Measurements from ENCODE around the gene MKLN1.
"Not testable (repeated sequence)": the region's sequence is repeated elsewhere in the genome, so short reads cannot be mapped to it uniquely, and the experiment has no call there.

MKLN1 gene

DNA sequence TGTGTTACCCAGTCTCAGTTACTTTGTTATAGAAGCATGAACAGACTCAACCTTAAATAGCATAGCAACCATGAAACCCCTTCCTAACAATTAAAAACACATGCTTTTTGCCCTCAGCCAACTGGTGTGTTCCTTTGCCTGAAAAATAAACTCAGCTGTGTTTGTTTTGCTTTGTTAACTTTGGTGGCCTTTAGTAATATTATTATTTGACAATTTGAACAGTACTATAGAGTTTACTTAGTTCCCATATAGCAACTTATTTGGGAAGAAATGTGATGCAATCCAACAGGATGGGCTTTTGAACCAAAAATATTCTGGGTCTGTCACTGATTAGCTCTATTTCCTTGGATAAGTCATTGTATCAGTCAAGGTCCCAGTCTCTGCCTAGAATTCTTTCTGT, 22.5 kb upstream of the MKLN1 start:
- peaks cover 18% of the 10 kb centered on the region; the same call in 1 of the 2 replicates for H3K9me3 ChIP-seq (ENCODE audit: insufficient read depth, low read length)
- no peak for TF ChIP-seq EZH2phosphoT487 (conservative IDR thresholded peaks at IDR 0.05; ENCODE audit: low read length)
- TF ChIP-seq CTCF (IDR thresholded peaks at IDR 0.05; ENCODE audit: insufficient read depth, low read length, poor library complexity, severe bottlenecking): no peak

DNA sequence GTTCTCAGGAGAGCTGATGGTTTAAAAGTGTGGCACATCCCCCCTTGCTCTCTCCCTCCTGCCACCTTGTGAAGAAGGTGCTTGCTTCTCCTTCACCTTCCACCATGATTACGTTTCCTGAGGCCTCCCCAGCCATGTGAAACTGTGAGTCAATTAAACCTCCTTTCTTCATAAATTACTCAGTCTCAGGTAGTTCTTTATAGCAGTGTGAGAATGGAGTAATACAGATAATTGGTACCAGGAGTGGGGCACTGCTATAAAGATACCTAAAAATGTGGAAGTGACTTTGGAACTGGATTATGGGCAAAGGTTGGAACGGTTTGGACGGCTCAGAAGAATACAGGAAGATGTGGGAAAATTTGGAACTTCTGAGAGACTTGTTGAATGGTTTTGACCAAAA, 21.6 kb upstream of the MKLN1 start:
- not testable (repeated sequence) for H3F3A ChIP-seq (ENCODE audit: insufficient read depth); H2AFZ ChIP-seq (ENCODE audit: low read depth, low read length, severe bottlenecking); H3K9ac ChIP-seq (ENCODE audit: low read length); H3K9me2 ChIP-seq (replicated peaks; ENCODE audit: insufficient read depth, low read length); H3K36me3 ChIP-seq (ENCODE audit: low read length); H3K4me3 ChIP-seq (ENCODE audit: insufficient read depth, low read length, poor library complexity, severe bottlenecking); H4K20me1 ChIP-seq (ENCODE audit: low read depth, low read length); H3K27me3 ChIP-seq (ENCODE audit: low read length); H3K79me2 ChIP-seq (ENCODE audit: insufficient read depth, low read length); H3K27ac ChIP-seq (ENCODE audit: low read depth, low read length); H3K4me2 ChIP-seq (ENCODE audit: low read depth, low read length, poor library complexity, severe bottlenecking)
- H3K9me3 ChIP-seq (ENCODE audit: insufficient read depth, low read length): peaks cover 27% of the 10 kb centered on the region

More for the DNA sequence above, 22.5 kb upstream of the MKLN1 start:
- Histone ChIP-seq H4K20me1 (ENCODE audit: low read depth, low read length) (no peaks in the 10 kb centered on the region), H3K27me3 (ENCODE audit: low read length) (no peaks in the 10 kb centered on the region), H3K36me3 (ENCODE audit: low read length) (no peaks in the 10 kb centered on the region), H3K79me2 (ENCODE audit: insufficient read depth, low read length) (no peaks in the 10 kb centered on the region), H3K9ac (ENCODE audit: low read length) (no peak overlapping the region), H3K4me3 (ENCODE audit: insufficient read depth, low read length, poor library complexity, severe bottlenecking) (no peak overlapping the region), H2AFZ (ENCODE audit: low read depth, low read length, severe bottlenecking) (no peak overlapping the region), H3K27ac (ENCODE audit: low read depth, low read length) (no peak overlapping the region), H3F3A (ENCODE audit: insufficient read depth) (no peaks in the 10 kb centered on the region), H3K4me2 (ENCODE audit: low read depth, low read length, poor library complexity, severe bottlenecking) (no peak overlapping the region), H3K9me2 (replicated peaks; ENCODE audit: insufficient read depth, low read length) (no peaks in the 10 kb centered on the region)

- H3K9ac ChIP-seq (ENCODE audit: low read length): no peak overlapping the region
- no peak overlapping the region for H3K4me3 ChIP-seq (ENCODE audit: insufficient read depth, low read length, poor library complexity, severe bottlenecking)
- H3K27ac ChIP-seq (ENCODE audit: low read depth, low read length): no peak overlapping the region
- no peak overlapping the region for H3K4me2 ChIP-seq (ENCODE audit: low read depth, low read length, poor library complexity, severe bottlenecking)
- H3K27me3 ChIP-seq (ENCODE audit: low read length): no peaks in the 10 kb centered on the region
- H3F3A ChIP-seq (ENCODE audit: insufficient read depth): no peaks in the 10 kb centered on the region
- H3K79me2 ChIP-seq (ENCODE audit: insufficient read depth, low read length): no peaks in the 10 kb centered on the region
- peaks cover 33% of the 10 kb centered on the region for H3K9me3 ChIP-seq (ENCODE audit: insufficient read depth, low read length)
- H2AFZ ChIP-seq (ENCODE audit: low read depth, low read length, severe bottlenecking): no peak overlapping the region
- H3K9me2 ChIP-seq (replicated peaks; ENCODE audit: insufficient read depth, low read length): no peaks in the 10 kb centered on the region
- H4K20me1 ChIP-seq (ENCODE audit: low read depth, low read length): no peaks in the 10 kb centered on the region
- TF ChIP-seq CTCF (IDR thresholded peaks at IDR 0.05; ENCODE audit: insufficient read depth, low read length, poor library complexity, severe bottlenecking) (no peak), EZH2phosphoT487 (conservative IDR thresholded peaks at IDR 0.05; ENCODE audit: low read length) (no peak)
- peaks cover 9% of the 10 kb centered on the region for H3K36me3 ChIP-seq (ENCODE audit: low read length)
These were observed 20.9 kb upstream of the MKLN1 start for GRCh38 chr7:131306777-131307176.

DNA sequence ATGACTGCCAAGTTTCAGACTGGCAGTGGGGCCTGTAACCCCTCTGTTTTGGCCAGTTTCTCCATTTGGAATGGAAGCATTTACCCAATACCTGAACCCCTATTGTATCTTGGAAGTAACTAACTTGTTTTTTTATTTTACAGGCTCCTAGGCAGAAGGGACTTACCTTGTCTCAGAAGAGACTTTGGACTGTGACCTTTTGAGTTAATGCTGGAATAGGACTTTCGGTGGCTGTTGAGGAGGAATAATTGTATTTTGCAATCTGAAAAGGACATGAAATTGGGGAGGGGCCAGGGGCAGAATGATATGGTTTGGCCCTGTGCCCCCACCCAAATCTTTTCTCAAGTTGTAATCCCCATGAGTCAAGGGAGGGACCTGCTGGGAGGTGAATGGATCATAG, 20.0 kb upstream of the MKLN1 start:
- Histone ChIP-seq H2AFZ (ENCODE audit: low read depth, low read length, severe bottlenecking) (no peak overlapping the region), H3K79me2 (ENCODE audit: insufficient read depth, low read length) (no peaks in the 10 kb centered on the region), H3K4me2 (ENCODE audit: low read depth, low read length, poor library complexity, severe bottlenecking) (no peak overlapping the region), H3K27ac (ENCODE audit: low read depth, low read length) (no peak overlapping the region), H3K9ac (ENCODE audit: low read length) (no peak overlapping the region), H3K36me3 (ENCODE audit: low read length) (peaks cover 9% of the 10 kb centered on the region), H3K4me3 (ENCODE audit: insufficient read depth, low read length, poor library complexity, severe bottlenecking) (no peak overlapping the region), H3K27me3 (ENCODE audit: low read length) (no peaks in the 10 kb centered on the region), H3K9me2 (replicated peaks; ENCODE audit: insufficient read depth, low read length) (no peaks in the 10 kb centered on the region), H3K9me3 (ENCODE audit: insufficient read depth, low read length) (peaks cover 38% of the 10 kb centered on the region), H3F3A (ENCODE audit: insufficient read depth) (no peaks in the 10 kb centered on the region), H4K20me1 (ENCODE audit: low read depth, low read length) (no peaks in the 10 kb centered on the region)
- TF ChIP-seq EZH2phosphoT487 (conservative IDR thresholded peaks at IDR 0.05; ENCODE audit: low read length) (no peak), CTCF (IDR thresholded peaks at IDR 0.05; ENCODE audit: insufficient read depth, low read length, poor library complexity, severe bottlenecking) (no peak)

All from SU-DHL-6 (cell line).